ENCODE measurements around the gene ANKRD44.

ANKRD44 gene

DNA sequence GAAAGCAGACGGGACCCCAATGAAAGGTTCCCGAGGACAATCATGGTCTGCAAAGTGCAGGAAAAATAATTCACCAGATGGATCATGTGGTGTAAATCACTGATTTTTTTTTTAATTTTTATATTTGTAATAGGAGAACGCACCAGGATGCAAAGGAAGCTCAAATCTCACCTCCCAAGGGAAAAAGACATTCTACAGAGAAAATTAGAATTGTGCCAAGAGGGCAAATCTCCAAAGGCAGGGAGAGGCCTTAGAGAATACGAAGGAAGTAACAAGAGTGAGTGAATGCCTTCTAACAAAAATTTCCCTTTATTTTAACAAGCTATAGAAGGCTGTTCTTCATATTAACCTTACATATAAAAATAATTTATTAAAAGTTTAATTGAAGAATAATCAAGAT is 90.9 kb downstream of the ANKRD44 start:
- Mint-ChIP-seq H3K27me3 (ENCODE audit: low read depth) (no peaks in the 10 kb centered on the region), H3K4me3 (no peak overlapping the region), H3K9me3 (no peaks in the 10 kb centered on the region), H3K36me3 (ENCODE audit: low read depth) (peaks cover 23% of the 10 kb centered on the region), H3K27ac (no peak overlapping the region), H3K4me1 (ENCODE audit: low read depth) (peaks cover 56% of the 10 kb centered on the region)
- DNase-seq (ENCODE audit: low spot score) = no peak

DNA sequence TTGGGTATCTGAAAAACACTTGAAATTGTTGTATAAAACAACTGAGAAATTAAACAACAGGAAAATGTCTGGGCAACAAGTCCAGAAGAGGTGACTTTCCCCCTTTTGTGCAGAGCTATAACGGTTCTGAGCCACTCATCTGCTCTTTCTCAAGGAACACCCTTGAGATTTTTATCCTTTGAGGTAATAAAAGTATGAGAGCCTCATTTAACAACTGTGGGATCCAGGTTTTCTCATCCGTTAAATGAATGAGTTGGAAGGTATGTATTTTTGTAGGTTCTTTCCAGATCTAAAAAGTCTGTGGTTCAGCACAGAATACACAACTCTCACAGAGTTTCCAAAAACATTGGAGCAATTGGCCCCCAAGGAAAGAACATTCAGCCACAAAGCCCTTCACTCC is 93.0 kb downstream of the ANKRD44 start:
- Mint-ChIP-seq H3K4me1 (ENCODE audit: low read depth) (peaks cover 61% of the 10 kb centered on the region), H3K9me3 (no peaks in the 10 kb centered on the region), H3K36me3 (ENCODE audit: low read depth) (peaks cover 17% of the 10 kb centered on the region), H3K27me3 (ENCODE audit: low read depth) (no peaks in the 10 kb centered on the region), H3K27ac (peak overlapping the region; percentile 74), H3K4me3 (peak overlapping the region; percentile 58)
- DNase-seq (ENCODE audit: low spot score) = no peak

DNA sequence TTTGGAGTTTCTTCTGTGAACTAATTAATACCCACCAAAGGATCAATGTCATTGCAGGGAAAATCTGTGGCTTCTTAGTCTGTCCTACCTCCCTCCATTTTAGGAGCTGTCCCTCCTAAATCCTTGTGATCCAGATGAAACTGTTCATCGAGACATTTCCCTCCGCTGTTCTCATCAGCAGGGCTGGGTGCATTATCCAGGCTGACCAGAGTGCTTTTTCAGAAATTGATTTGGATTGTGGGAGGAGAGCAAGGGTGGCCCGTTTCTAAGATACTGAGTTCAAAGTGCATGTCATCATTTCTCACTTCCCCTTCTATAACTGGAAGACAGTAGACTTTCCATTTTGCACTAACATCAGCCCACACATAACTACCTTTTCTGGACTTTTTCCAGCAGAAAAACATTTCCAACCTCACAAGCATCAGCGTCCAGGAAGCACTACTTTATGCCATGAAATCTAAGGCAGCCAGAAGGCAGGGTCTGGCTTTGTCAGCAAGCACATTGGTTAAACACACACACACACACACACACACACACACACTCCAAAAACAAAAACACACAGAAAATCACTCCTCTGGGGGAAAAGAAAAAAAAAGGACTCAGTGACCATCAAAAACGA is 94.1 kb downstream of the ANKRD44 start:
- no peak for DNase-seq (ENCODE audit: low spot score)
- H3K9me3 Mint-ChIP-seq = no peaks in the 10 kb centered on the region
- peaks cover 12% of the 10 kb centered on the region for H3K36me3 Mint-ChIP-seq (ENCODE audit: low read depth)
- H3K27ac Mint-ChIP-seq = peak overlapping the region; percentile 74
- no peaks in the 10 kb centered on the region for H3K27me3 Mint-ChIP-seq (ENCODE audit: low read depth)
- peak overlapping the region; percentile 58 for H3K4me3 Mint-ChIP-seq
- H3K4me1 Mint-ChIP-seq (ENCODE audit: low read depth) = peaks cover 62% of the 10 kb centered on the region

DNA sequence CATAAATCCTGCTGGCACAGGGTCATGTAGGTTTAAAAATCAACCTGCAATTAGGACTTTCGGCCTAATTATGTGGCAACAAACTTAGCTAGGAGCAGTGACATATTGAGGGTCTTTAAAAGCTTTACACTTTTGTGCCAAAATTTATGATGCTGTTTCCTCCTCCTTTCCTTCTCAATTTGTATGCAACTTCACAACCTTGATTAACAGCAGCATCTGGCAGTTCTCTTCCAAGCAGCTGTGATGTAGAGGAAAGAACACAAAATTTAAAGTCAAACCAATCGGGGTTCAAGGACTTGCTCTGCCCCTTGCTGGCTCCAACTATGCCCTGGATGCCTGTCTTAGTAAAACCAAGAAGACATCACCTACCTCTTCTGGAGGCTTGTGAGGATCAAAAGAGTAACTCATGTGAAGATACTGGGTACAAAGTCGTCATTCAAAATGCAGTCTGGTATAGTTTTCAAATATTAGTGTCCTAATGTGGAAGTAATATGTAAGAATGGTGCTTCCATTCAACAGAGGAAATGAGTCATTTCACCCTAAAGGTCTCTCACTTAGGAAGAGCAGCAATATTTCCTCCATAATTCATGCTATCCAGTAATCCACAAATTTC is 94.7 kb downstream of the ANKRD44 start:
- no peak for DNase-seq (ENCODE audit: low spot score)
- H3K27me3 Mint-ChIP-seq (ENCODE audit: low read depth) = no peaks in the 10 kb centered on the region
- peak overlapping the region; percentile 74 for H3K27ac Mint-ChIP-seq
- H3K36me3 Mint-ChIP-seq (ENCODE audit: low read depth) = peaks cover 12% of the 10 kb centered on the region
- no peaks in the 10 kb centered on the region for H3K9me3 Mint-ChIP-seq
- peaks cover 68% of the 10 kb centered on the region for H3K4me1 Mint-ChIP-seq (ENCODE audit: low read depth)
- peak overlapping the region; percentile 58 for H3K4me3 Mint-ChIP-seq

DNA sequence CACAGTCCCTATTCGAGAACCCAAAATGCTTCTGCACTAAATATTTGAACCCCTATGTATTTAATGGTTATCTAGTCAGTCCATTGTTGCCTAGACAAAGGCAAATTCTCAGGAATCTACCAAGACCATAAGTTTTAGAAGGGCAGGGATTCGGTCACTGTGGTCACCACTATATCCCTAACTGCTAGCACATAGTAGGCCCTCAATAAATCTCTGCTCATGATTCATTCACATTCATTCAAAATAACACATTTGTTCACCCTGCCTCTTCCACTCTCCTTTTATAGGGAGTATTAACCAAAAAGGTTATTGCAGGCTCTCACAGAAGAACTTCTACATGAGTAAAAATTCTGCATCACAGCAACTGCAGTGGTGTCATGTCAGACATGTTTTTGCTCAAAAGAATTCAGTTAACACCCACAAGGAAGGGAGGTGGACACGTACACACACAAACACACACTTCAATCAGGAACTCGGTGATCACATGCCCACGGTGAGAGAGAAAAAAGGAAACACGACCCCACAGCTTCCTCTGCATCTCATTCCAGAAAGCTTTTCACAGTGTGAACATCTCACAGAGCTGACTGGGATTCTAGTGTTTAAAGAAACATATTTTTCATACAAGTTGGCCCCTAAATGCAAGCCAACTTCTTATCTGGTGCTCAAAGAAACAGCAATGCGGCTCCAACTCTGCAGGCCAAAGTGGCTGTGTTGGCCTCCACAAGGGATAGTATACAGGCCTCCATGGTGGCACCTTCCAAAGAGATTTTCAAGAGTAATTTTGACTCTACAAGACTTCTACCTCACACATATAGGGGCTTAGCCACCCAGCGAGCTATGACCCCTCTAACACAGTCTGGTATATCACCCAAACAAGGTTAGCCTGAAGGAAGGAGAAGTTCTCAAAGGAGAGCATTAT is 98.0 kb downstream of the ANKRD44 start:
- DNase-seq (ENCODE audit: low spot score) = no peak
- Mint-ChIP-seq H3K27me3 (ENCODE audit: low read depth) (no peaks in the 10 kb centered on the region), H3K36me3 (ENCODE audit: low read depth) (peaks cover 12% of the 10 kb centered on the region), H3K27ac (peak overlapping the region; percentile 90), H3K9me3 (no peaks in the 10 kb centered on the region), H3K4me3 (peak overlapping the region; percentile 61), H3K4me1 (ENCODE audit: low read depth) (peaks cover 82% of the 10 kb centered on the region)

DNA sequence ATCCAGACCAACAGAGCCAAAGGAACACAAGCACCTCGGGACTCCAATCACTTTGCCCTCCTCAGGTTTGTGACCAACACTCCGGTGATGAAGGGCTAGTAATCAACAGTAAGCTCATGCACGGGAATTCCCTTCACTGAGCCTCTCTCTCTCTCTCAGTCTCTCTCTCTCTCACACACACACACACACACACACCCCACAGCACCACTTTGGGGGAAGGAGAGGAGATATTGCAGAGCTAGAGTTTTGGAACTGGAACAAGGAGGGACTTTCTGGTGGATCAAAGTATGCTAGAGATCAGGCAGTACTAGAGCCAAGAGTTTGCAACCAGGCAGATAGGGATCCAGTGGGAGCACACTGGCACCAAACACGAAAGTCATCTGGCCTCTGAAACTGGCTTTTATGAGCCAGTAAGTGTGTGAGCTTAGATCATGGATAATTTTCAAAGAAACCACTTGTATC is 98.7 kb downstream of the ANKRD44 start:
- DNase-seq (ENCODE audit: low spot score) = no peak
- H3K36me3 Mint-ChIP-seq (ENCODE audit: low read depth) = peaks cover 19% of the 10 kb centered on the region
- H3K9me3 Mint-ChIP-seq = no peaks in the 10 kb centered on the region
- H3K27me3 Mint-ChIP-seq (ENCODE audit: low read depth) = no peaks in the 10 kb centered on the region
- H3K27ac Mint-ChIP-seq = peak overlapping the region; percentile 90
- H3K4me3 Mint-ChIP-seq = peak overlapping the region; percentile 61
- H3K4me1 Mint-ChIP-seq (ENCODE audit: low read depth) = peaks cover 83% of the 10 kb centered on the region

DNA sequence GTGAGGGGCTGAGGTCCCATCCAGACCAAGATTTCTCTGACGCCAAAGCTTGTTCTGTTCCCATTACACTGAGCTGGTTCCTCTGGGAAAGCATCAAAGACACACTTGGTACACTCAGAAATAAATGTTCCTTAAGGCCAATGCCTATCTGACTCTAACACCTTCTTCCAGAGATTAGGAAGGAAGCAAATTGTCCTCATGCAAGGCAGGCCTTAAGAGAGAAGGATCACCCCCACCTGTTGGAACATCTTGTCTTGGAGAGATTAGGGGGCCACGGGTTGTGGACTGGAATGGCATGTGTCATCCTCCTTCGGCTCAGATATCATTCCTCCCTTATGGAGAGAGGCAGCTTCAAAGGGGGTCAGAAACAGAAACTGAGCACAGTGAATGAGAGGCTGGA is 100.2 kb downstream of the ANKRD44 start:
- H3K4me3 Mint-ChIP-seq = peak overlapping the region; percentile 61
- no peaks in the 10 kb centered on the region for H3K9me3 Mint-ChIP-seq
- peaks cover 21% of the 10 kb centered on the region for H3K36me3 Mint-ChIP-seq (ENCODE audit: low read depth)

DNA sequence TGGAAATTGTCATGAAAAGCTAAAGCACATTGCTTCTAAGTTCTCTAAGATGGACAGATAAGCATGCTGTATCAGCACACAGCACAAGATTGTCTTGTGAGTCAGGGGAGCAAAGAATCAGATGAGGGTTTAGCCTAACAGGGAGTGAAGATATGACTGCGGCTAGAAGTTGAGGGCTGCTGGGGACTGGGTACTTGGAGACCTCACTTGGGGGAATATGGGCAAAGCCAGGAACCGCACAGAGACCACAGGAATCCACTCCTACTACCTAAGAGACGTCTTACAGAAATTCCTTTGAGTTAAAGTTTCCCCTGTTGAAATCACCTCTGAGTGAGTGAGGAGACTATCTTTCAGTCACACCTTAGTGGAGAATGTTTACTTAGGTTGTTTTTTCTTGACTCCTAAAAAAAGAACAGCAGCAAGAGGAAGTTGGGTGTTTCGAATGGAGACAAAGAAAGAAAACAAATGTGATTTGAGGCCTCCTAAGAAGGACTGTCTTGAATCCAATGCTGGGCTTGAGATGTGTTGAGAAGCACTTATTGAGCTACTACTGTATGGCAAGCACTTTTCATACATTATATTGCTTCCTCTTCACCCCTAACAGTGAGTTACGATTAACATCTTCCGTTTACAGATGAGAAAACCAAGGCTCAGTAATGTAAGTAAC is 100.7 kb downstream of the ANKRD44 start:
- H3K27me3 Mint-ChIP-seq (ENCODE audit: low read depth) = no peaks in the 10 kb centered on the region
- peak overlapping the region; percentile 61 for H3K4me3 Mint-ChIP-seq
- H3K27ac Mint-ChIP-seq = peak overlapping the region; percentile 90
- DNase-seq (ENCODE audit: low spot score) = peak; percentile 83
- H3K4me1 Mint-ChIP-seq (ENCODE audit: low read depth) = peaks cover 88% of the 10 kb centered on the region
- H3K9me3 Mint-ChIP-seq = no peaks in the 10 kb centered on the region
- peaks cover 22% of the 10 kb centered on the region for H3K36me3 Mint-ChIP-seq (ENCODE audit: low read depth)

More for the DNA sequence above, 100.2 kb downstream of the ANKRD44 start:
- peaks cover 83% of the 10 kb centered on the region for H3K4me1 Mint-ChIP-seq (ENCODE audit: low read depth)
- DNase-seq (ENCODE audit: low spot score) = no peak
- no peaks in the 10 kb centered on the region for H3K27me3 Mint-ChIP-seq (ENCODE audit: low read depth)
- H3K27ac Mint-ChIP-seq = peak overlapping the region; percentile 90

DNA sequence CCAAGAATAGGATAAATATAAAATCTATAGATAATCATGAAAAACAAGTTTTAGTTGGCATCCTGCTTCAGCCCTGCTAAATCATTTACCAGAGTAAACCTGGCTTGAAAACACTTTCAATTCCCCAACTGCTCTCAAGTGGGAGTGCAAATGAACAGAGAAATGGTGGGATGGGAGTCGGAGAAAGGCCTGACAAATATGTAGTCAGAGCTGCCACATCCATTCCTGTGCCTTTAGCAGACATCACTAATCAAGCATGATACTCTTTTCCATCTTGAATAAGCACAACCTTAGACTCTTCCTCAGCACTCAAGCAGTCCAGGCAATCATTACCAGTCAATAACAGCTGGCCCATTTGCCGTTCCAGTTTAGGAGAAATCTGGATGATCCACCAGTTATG is 101.3 kb downstream of the ANKRD44 start:
- Mint-ChIP-seq H3K9me3 (no peaks in the 10 kb centered on the region), H3K27ac (peak overlapping the region; percentile 90), H3K27me3 (ENCODE audit: low read depth) (no peaks in the 10 kb centered on the region), H3K4me3 (peak overlapping the region; percentile 61), H3K36me3 (ENCODE audit: low read depth) (peaks cover 28% of the 10 kb centered on the region), H3K4me1 (ENCODE audit: low read depth) (peaks cover 89% of the 10 kb centered on the region)
- DNase-seq (ENCODE audit: low spot score) = no peak

DNA sequence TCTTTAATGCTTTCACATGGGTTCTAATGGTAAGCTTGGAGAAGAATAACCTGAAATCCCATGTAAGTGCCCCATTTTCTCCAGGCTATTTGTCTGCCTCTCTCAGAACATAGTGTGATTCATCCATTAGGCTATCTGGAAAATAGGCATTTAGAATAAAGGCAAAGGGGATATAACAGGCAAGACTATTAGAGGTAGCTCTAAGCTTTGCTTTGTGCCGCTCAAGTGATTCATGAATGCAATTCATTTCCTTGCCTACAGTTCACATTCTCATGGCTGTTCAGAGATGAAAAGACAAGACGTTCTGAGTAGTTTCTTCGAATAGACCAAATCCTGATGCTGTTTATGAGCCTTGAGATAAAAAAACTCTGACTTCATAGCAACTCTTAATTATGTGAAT is 101.7 kb downstream of the ANKRD44 start:
- H3K4me1 Mint-ChIP-seq (ENCODE audit: low read depth) = peaks cover 87% of the 10 kb centered on the region
- no peaks in the 10 kb centered on the region for H3K27me3 Mint-ChIP-seq (ENCODE audit: low read depth)
- peak overlapping the region; percentile 61 for H3K4me3 Mint-ChIP-seq
- H3K27ac Mint-ChIP-seq = peak overlapping the region; percentile 90
- H3K9me3 Mint-ChIP-seq = no peaks in the 10 kb centered on the region
- H3K36me3 Mint-ChIP-seq (ENCODE audit: low read depth) = peaks cover 28% of the 10 kb centered on the region
- no peak for DNase-seq (ENCODE audit: low spot score)

DNA sequence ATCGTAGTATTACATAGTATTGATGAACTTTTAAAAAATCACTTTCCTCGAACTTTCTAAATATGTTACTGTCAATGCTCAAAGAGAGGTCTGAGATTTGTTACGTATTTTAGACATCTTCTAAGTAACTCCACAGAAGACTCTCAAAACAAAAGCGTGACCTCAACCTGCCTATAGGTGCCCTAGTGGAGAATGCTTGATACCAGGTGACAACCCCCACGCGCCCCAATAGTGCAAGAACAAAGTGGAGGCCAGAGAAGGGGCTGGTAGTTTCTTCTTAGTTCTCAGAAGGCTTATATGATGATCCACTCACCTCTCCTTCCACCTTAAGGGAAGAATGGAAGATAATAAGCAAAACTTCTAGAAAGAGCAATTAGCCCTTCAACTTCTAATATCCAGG is 102.6 kb downstream of the ANKRD44 start:
- Mint-ChIP-seq H3K4me1 (ENCODE audit: low read depth) (peaks cover 80% of the 10 kb centered on the region), H3K27ac (peak overlapping the region; percentile 82), H3K27me3 (ENCODE audit: low read depth) (no peaks in the 10 kb centered on the region), H3K4me3 (peak overlapping the region; percentile 74), H3K9me3 (no peaks in the 10 kb centered on the region), H3K36me3 (ENCODE audit: low read depth) (peaks cover 36% of the 10 kb centered on the region)
- DNase-seq (ENCODE audit: low spot score) = no peak

DNA sequence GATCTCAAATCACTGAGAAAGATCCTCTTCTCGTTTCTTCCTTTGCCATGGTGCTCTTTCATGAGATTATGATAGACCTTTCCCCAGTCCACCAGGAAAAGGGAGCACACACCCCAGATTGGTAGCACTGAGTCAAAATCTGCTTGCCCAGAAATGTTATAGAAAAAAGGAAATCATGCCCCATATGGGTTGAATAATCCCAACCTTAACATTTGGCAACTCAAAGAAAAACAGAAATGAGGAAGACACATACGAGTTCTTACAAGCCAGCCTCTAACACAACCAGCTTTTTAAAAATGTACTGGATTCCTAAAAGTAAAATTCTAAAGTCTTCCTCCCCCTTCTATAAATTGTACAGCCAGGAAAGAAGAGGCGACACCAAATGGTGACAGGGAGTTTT is 103.0 kb downstream of the ANKRD44 start:
- Mint-ChIP-seq H3K36me3 (ENCODE audit: low read depth) (peaks cover 38% of the 10 kb centered on the region), H3K4me3 (peak overlapping the region; percentile 74), H3K27me3 (ENCODE audit: low read depth) (no peaks in the 10 kb centered on the region), H3K27ac (peak overlapping the region; percentile 82), H3K4me1 (ENCODE audit: low read depth) (peaks cover 76% of the 10 kb centered on the region), H3K9me3 (no peaks in the 10 kb centered on the region)
- no peak for DNase-seq (ENCODE audit: low spot score)

DNA sequence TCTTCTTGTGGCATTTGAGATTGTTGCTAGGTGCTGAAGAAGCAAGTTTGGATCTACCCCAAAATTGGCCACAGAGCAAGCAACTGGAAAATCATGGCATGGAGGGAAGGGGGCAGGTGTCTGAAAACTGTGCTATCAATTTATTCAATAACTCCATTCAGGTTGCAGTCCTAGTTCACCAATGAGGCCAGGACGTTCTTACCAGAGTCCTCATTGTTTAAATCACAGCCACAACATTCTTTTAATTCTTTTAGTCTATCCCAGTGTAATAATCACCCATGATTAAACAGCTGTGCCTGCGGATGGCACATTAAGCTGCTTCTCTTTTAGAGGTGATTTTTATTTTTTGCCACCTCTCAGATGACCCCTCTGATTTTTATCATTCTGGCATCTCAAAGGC is 103.5 kb downstream of the ANKRD44 start:
- H3K36me3 Mint-ChIP-seq (ENCODE audit: low read depth) = peaks cover 40% of the 10 kb centered on the region
- peaks cover 76% of the 10 kb centered on the region for H3K4me1 Mint-ChIP-seq (ENCODE audit: low read depth)
- DNase-seq (ENCODE audit: low spot score) = no peak
- H3K4me3 Mint-ChIP-seq = peak overlapping the region; percentile 74
- peaks cover 2% of the 10 kb centered on the region for H3K9me3 Mint-ChIP-seq
- peak overlapping the region; percentile 82 for H3K27ac Mint-ChIP-seq
- H3K27me3 Mint-ChIP-seq (ENCODE audit: low read depth) = no peaks in the 10 kb centered on the region

Data from T-helper 2 cell treated with Interferon-gamma antibody and Interleukin-4, amounts not matched to agents 5 μg/mL and 100 μg/mL, for 36 hours (primary cell).